Stimulated activated CD8-positive, alpha-beta memory T cell treated with anti-CD3 and anti-CD28 coated beads, Interleukin-4, amount 100 ng/mL, for 48 hours (primary cell): ENCODE data around the gene OCA2.
"Not testable (repeated sequence)": the region's sequence is repeated elsewhere in the genome, so short reads cannot be mapped to it uniquely, and the experiment has no call there.

Source experiments
- DNase-seq: peaks from one replicate; pipeline ENCODE4 v3.0.0-alpha.2; 2020

OCA2 gene

DNA sequence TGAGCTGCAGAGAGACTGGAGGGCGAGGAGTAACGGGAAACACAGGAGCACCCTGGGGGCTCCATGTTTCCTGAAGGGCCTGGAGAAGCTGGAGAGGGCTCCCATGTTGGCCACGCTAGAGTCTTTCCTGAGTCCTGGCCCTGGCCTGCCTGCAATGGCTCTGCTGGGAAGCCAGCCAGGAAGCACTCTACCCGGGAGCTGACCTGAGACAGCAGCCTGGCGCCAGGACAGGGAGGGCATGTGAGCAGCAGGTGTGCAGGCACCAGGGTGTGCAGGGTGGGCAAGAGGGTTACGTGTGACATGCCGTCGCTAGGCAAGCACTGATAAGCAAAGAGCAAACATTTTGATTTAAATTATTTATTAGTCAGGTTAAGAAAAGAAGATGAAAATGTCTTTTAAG is 301.4 kb downstream of the OCA2 start:
- no peak for DNase-seq

DNA sequence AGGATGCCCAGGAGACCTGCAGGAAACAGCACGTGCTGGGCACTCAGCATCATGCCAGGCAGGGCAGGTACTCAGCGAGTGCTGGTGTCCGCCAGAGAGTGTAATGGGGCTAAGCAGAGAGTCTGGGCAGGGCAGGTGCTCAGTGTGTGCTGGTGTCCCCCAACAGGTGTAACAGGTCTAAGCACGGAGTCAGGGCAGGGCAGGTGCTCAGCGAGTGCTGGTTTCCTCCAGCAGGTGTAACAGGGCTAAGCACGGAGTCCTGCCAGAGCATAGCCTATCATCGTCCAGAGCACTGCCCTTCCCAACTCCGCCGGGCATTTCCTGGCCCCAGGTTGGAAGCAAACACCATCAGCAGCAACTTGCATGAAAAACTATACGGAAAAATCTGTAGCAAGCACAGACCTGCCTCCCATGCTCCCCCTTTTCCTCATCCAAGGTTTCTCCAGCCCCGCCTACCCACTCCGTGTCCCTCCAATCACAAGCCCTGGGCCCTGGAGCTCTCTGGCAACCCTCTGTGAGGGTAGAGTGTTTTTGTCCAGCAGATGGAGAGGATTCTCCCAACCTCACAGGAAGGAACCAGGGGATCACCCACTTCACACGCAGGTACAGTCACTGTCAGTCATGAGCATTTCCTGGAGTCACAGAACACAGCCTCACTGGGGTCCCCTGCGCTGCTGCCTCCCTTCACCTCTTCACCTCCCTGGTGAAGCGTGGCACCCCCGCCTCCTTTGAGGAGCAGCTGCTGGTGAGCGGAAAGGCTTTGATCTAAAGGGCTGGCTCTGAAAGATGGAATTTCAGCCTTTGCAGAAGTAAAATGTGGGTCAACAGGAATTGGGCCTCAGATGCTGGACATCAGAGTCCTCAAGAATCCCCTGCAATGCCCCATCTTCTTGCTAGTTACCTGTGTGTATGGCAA is 302.5 kb downstream of the OCA2 start:
- DNase-seq: no peak

DNA sequence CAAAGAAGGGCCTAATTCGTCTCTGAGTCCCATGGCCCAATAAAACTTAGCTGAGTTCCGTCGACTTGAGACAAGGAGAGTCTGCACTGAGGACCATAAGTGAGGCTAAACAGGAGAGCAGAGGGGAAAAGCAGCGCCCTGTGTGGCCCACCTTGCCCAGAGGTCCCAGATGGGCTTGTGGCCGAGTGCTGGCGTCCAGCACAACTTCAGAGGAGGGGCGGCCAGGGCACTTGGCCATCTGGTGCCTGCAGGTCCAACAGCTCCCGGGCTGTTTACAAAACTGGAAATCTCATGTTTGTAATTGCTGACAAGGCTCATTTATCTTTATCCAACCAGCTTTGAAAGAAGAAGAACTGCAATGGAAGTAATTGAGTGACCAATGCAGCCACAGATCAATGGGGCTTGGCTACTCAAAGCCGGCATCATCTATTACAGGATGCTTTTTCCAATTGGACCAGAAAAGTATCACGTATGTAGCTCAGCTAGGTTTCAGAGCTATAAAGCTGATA is 306.3 kb downstream of the OCA2 start:
- DNase-seq: no peak

DNA sequence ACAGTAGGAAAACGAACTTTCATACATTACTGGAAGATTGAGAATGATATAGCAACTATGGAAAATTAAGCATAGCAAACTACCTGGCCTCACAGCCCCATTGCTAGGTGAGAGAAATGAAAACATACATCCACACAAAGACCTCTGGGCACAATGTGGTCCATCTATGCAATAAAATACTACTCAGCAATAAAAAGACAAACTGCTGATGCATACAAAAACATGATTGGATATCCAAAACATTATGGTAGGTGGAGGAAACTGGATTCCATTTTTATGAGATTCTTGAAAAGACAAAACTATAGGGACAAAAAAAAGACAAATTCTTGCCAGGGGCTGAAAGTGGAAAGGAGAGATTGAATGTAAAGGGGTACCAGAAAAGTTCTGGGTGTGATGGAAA is 308.8 kb downstream of the OCA2 start:
- DNase-seq: no peak

DNA sequence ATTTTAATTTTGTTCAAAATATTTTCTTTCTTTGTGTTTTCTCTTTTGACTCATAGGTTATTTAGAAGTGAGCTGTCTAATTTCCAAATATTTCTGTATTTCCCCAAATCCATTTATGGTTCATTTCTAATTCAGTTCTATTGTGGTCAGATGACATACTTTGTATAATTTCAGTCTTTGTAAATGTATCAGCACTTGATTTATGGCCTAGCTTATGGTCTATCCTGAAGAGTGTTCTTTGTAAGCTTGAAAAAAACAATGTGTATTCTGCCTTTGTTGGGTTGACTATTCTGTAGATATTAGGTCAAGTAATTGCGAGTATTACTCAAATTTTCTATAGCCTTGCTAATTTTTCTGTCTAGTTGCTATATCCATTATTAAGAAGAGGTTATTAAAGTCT is 311.2 kb downstream of the OCA2 start:
- DNase-seq: no peak

DNA sequence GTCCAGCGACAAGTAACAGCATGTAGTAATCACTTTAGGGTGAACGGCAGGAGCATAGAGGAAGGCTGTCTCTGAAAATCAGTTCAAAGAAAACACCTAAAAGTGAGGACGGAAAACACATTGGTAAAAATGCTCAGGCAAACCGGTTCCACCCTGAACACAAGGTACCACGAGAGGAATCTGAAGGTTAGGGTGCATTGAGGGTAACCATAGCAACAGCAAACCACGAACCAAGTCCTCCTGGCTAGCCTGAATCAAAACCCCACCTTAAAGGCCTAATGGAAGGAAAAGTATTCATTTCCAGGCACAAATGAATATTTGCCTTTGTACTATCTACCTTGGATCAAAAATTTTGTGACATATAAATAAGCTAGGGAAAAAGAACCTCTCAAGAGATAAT is 315.0 kb downstream of the OCA2 start:
- no peak for DNase-seq

DNA sequence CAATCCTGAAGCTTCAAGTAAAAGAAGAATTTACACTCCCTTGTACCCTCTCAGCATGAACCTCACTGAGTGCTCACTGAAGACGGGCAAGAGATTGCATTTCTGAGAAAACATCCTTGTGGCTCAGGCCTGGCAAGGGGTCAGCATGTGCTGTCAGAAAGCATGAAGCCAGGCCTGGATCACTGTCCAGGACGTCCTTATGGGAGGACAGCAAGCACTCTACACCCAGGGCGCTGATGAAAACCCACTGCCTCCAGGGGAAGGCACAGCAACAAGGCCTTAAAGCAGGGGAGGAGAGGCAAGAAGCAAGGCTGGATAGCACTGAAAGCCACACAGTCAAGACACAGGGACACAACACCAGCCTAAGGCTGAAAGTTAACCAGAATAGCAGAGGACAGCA is 315.4 kb downstream of the OCA2 start:
- no peak for DNase-seq

DNA sequence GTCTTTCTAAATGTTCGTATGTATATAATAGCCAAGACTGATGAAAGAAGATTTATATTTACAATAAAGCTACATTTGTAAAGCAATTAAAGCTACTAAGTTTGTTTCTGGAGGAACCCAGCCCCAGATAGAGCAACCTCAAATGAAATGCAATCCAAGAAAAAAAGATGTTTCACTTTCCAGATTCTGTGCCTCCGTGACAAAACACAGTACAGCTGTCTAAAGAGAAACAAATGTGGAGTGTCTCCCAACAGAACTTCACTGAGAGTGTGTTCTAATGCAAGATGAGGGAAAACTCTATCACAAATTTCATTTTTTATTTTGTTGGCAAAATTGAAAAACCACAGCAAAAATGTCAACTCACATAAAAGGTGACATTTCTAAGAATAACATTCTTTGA is 317.0 kb downstream of the OCA2 start:
- no peak for DNase-seq

DNA sequence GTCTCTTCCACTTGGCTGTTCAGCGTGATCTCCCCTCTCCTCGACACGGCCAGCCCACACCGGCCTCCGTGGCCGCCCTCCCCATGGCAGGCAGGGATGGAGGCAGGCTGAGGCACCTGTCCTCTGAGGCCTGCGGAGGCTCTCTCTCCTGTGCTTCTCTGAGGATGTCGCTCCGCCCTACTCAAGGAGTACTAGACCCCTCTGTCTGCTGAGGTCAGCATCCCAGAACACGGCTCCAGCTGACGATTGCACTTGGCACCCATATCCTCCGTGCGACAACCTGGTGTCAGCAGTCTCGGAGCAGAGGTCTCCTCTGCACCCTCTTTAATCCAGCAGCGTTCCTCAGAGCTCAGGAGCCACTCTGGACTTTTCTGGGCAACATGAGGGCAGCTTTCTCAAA is 322.6 kb downstream of the OCA2 start:
- DNase-seq: no peak

DNA sequence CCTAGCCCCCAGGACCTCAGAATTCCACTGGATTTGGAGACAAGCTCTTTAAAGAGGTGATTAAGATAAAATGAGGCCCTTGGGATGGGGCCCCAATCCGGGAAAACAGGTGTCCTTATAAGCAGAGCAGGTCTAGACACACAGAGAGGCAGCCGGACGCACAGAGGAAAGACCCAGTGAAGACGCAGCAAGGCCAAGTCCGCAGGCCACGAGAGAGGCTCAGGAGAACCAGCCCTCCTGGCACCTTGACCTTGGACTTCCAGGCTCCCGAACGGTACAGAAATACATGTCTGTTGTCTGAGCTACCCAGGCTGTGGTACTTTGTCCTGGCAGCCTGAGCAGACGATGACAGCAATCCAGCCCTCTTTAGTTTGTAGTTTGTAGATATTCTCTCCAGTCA is 324.5 kb downstream of the OCA2 start:
- DNase-seq: no peak

DNA sequence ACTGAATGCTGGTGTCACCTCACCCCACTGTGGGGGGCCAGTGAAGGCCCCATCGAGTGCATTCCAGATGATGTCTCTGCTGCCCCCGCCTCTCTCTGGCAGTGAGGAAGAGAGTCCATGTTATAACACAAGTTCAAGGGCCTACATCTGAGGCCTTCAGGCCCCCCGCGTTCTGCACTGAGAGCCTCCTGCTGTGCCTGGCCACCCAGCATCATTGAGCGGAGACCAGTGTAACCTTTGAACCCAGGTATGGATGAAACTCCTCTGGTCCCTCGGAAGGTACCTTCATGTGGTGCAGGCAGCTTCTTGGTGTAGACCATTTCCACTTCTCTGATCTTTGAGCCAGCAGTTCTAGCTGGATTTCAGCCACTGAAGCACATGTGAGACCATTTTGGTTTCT is 324.9 kb downstream of the OCA2 start:
- no peak for DNase-seq

DNA sequence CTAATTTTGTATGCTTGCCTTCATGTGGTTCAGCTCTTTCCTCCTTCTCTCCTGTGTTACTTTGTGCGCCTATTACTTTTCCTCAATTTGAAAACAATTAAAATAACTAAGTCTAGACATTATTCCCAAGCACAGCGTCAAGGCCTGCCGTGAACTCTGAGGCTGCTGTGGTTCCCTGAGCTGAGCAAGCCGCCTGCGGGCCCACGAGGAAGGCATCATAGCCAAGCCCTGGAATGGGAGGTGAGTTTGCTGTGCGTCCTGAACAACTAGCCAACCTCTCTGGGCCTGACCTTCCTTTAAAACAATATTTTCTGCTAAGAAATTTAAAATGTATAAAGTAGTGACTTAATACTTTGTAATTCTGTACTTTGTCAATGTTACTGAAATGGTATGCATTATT is 327.2 kb downstream of the OCA2 start:
- no peak for DNase-seq

DNA sequence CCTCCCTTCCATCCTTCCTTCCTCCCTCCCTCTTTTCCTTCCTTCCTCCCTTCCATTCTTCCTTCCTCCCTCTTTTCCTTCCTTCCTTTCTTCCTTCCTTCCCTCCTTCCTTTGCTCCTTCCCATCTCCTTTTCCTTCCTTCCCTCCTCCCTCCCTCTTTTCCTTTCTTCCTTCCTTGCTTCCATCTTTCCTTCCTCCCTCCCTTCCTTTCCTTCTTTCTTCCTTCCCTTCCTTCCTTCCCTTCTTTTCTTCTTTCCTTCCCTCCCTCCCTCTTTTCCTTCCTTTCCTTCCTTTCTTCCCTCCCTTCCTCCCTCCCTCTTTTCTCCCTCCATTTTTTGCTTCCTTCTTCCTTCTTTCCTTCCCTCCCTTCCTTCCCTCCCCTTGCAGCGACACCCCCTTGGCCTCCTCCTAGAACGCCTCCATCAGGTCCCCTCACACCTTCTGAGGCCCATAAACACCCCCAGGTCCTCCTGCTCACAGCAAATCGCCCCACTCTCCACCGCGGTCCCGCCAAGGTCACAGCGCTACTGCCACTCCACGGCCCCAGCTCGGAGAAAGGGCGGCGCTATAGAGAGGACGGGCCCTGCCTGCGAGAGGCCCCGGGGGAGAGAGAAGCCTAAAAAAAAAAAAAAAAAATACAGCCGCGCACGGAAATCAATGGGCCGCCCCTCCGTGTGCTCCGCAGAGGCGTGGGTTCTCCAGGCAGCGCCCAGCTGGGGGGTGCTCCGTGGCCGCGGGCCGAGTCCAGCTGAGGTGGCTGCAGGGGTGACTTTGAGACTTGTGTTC is 328.2 kb downstream of the OCA2 start:
- no peak for DNase-seq

DNA sequence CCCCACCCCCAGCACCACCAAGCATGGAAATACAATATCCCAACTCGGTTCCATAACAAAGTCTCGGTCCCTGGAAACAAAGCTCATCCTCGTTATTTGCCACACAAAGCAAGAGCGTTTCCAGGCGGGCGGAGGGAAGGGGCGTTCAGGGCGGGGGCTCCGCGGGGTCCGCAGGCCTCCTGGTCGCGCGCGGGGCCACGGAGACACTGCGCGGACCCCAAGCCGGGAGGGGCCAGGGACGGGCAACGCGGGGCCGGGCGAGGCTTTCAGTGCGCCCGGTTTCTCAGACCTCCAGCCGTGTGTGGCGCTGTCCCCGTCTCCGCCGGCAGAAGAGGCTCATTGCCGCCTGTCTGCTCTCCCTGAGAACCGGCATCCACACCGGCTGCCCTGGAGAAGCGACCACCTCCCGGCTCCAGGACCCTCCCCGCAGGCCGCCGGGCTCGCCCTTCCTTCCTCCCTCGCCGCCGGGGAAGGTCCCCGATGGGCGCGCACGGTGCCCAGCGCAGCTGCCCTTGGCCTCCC is 329.0 kb downstream of the OCA2 start:
- no peak for DNase-seq

DNA sequence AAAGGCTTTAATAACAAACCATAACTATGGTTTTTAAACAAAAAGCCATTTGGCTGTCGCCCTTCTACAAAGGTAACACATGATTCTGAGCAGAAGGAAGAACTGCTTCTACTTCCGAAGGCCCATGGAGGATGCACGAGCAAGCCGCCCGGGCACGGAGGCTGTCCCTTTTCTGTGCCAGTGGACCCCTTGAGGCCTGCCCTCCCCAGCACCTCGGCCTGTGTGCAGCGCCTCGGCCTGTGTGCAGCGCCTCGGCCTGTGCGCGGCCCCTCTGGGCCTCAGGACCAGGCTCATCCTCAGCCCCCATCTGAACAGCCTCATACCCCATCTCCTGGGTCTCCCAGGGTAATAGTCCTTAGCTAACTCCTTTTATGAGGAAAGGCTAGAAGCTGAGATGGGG is 329.5 kb downstream of the OCA2 start:
- DNase-seq: no peak

DNA sequence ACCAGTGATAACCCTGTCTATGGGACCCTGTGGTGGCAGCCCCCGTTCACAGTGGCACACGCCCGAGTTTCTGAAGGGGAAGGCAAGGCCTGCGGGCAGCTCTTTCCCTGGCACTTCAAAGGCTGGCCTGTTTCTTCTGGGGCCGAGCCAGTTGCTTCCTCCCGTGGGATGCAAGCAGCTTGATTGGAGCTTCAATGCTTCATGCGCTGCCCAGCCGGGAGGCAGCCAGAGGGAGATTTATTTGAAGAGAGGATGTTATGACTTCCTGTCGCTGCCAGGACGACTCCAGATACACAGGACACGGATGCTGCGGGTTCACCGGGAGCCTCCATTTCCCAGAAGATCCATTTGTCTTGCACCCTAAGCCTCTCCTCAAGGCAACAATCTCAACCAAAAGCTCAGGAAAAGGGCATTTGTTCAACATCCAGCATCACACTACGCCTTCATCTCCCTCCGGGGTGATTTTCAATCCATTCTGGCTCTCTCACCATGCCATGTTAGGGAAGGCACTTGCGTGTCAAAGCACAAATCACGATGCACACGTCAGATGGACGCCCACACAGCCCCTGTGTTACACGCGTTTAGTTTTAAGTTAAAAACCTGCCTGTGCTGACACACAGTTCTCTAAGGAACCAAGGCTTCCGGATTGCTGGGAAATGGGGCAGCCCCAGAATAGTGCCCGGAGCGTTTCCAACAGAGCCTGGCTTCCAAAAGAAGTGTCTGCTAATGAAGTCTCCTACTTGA is 330.2 kb downstream of the OCA2 start:
- no peak for DNase-seq

DNA sequence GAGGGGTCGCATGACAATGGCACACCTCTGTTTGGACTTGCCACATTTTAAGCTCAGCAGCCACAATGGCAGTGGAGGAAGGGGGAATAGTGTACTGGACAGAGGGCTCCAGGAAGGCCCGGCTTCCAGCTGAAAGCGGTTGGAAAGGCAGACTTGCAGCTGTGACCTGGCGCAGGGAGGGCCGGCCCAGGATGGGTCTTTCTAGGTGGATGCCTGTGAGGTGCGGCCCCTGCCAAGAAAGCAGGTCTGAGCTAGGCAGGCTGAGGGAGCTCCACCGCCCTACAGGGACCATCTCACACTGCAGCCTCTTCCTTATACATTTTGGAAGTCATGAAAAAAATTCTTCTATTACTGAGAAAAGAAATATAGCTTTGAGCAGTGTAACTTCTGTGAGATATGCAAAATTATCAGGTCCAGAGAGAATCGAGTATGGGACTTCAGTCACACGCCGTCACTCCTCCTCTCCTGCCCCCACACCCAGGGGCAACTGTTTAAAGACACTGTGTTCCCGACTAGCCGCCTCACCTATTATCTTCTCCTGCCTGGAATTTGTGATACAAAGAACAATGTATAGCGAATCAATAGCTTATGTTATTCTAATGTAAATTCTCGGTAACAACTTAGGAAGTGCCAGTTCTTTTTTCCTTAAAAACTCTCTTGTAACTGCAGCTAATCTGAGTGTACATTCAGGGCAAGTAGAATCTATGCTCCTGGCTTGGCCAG is 331.0 kb downstream of the OCA2 start:
- no peak for DNase-seq

DNA sequence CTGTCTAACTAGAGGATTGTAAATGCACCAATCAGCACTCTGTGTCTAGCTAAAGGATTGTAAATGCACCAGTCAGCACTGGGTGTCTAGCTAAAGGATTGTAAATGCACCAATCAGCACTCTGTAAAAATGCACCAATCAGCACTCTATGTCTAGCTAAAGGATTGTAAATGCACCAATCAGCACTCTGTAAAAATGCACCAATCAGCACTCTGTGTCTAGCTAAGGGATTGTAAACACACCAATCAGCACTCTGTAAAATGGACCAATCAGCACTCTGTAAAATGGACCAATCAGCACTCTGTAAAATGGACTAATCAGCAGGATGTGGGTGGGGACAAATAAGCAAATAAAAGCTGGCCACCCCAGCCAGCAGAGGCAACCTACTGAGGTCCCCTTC is 331.7 kb downstream of the OCA2 start:
- DNase-seq: not testable (repeated sequence)

DNA sequence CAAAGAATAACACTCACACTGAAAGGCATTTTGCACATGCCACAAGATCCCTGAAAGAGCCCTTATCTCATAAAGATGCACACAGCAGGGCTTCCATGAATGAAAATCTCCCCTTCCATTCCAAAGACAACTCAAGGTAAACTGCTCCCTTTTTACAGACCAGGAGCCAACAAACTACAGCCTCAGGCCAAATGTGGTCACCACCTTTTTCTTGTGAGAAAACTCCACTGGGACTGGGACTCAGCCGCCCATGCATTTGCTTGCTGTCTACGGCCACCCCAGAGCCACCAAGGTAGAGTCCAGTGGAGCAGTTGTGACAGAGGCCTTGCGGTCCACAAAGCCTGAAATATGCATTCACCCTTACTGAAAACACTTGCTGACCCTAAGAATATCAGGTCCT is 334.8 kb downstream of the OCA2 start:
- no peak for DNase-seq

DNA sequence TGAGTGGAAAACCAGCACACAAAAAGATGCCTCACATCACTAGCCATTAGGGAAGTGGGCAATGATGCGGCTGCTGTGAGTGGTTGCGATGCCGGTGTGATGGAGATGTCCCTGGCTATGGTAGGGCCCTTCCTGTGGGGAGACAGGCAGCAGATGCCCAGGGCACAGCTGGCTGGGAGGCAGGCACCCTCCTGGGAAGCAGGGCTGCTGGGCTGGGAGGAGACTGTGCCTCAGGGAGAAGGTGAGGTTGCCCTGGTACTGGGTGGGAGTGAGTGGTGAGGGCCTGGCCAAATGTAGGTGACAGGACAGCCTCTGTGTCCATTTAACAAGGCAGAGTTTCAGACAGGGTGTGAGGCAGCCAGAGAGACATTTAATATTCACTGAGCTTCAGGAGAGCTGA is 335.6 kb downstream of the OCA2 start:
- no peak for DNase-seq

DNA sequence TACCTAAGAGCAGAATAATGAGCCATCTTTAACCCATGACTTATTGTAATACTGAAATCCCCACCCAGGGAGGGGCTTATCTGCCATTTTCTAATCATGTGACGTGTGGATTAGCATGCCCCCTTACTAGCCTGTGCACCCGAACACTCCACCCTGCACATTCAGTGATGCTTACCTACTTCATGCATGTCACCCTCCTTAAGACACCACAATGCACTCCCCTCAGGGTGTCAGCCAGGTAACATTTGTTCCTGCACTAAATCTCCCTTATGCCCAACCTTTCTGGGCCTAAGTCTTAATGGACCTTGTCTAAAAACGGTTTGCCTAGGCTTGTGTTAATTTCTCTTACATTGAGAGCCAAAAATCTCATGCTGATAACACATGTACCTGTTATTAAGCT is 336.6 kb downstream of the OCA2 start:
- DNase-seq: no peak

DNA sequence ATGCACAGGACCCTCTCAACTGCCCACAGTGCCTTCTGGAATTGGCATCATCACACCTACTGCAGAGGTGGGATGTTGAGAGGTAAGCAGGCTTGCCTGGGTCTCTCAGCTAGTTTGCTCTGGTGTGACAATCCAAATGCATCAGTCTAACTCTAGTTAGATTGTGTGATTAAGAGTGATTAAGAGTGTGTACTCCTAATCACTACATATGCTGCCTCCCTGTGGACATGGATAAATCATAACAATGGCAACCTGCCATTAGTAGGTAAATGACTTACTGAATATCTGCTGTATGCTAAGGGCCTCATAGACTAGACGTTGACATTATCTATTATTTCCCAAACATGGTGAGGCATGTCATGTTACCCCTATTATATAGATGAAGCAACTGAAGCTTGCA is 342.1 kb downstream of the OCA2 start:
- DNase-seq: no peak
